ENCODE measurements around the gene PRR18. TPM values are rescaled to one million over a fixed set of nuclear protein-coding genes. Genes with fewer than 3 reads are reported as not detected.

Gene PRR18
- total and polyA plus RNA-seq, 2 of the 8 experiments (the other 6 are each of a cell fraction or from before 2014, with no cell fraction given), result 0.08 to 0.19 TPM

GRCh38 chr6:166334878-166335277 is 26.7 kb upstream of the PRR18 start:
- Histone ChIP-seq H3K79me2 (ENCODE audit: control insufficient read depth in 1 of 2, insufficient read depth in 2 of 2, low read length in 2 of 2) (peaks cover 19 to 99% of the 10 kb centered on the region in 2 experiments), H4K91ac (replicated peaks; ENCODE audit: insufficient read length, low read length) (no peak overlapping the region), H2BK20ac (ENCODE audit: low read length) (no peak overlapping the region), H2AFZ (ENCODE audit: low read length) (no peak overlapping the region), H3K23me2 (ENCODE audit: low read depth, low read length) (no peaks in the 10 kb centered on the region), H3K9ac (replicated peaks in 1 of 4; ENCODE audit: extremely low read depth in 1 of 4, low read depth in 3 of 4, low read length in 3 of 4) (no peak overlapping the region), H3K4me1 (replicated peaks in 1 of 4; ENCODE audit: control insufficient read depth in 3 of 4, insufficient read depth in 4 of 4, low read length in 3 of 4) (peaks cover 0 to 8% (median 2%) of the 10 kb centered on the region in 4 experiments; a peak in 2 of 7 replicates), H2BK12ac (ENCODE audit: low read depth, low read length) (no peak overlapping the region), H3K18ac (ENCODE audit: extremely low read depth, low read length) (no peak overlapping the region), H2BK120ac (replicated peaks; ENCODE audit: low read depth, low read length) (no peak overlapping the region), H3K27me3 (replicated peaks in 1 of 4; ENCODE audit: control insufficient read depth in 3 of 4, extremely low read depth in 1 of 4, insufficient read depth in 3 of 4, low read length in 3 of 4) (no peaks in the 10 kb centered on the region), H3K4me2 (ENCODE audit: insufficient read depth in 1 of 2, low read depth in 2 of 2, low read length in 2 of 2) (no peak overlapping the region), H2AK5ac (ENCODE audit: low read depth, low read length) (no peak overlapping the region; the same call in 1 of the 2 replicates), H3K23ac (ENCODE audit: insufficient read length) (no peak overlapping the region), H3K4me3 (ENCODE audit: extremely low read depth in 1 of 4, insufficient read depth in 2 of 4, low read depth in 3 of 4, low read length in 4 of 4) (no peak overlapping the region), H2BK15ac (ENCODE audit: low read length) (no peak overlapping the region), H3K79me1 (ENCODE audit: low read depth, low read length) (peaks cover 26% of the 10 kb centered on the region), H3K56ac (replicated peaks; ENCODE audit: insufficient read length, low read depth, low read length) (no peak overlapping the region), H2BK5ac (ENCODE audit: low read depth, low read length) (no peak overlapping the region), H3K14ac (ENCODE audit: insufficient read length) (no peak overlapping the region), H4K5ac (ENCODE audit: insufficient read length, low read depth, low read length) (no peak overlapping the region), H4K20me1 (replicated peaks in 1 of 2; ENCODE audit: control insufficient read depth in 1 of 2, insufficient read depth in 2 of 2, low read length in 2 of 2) (peaks cover 24 to 29% of the 10 kb centered on the region in 2 experiments), H3K27ac (ENCODE audit: low read depth, low read length) (no peak overlapping the region), H3K9me3 (ENCODE audit: insufficient read depth in 2 of 2, low read depth in 1 of 2, low read length in 1 of 2) (no peaks in the 10 kb centered on the region), H3K36me3 (ENCODE audit: control insufficient read depth in 2 of 4, insufficient read depth in 4 of 4, low read length in 3 of 4) (peaks cover 3 to 21% (median 4%) of the 10 kb centered on the region in 4 experiments; a peak in 3 of 8 replicates), H3K4ac (replicated peaks; ENCODE audit: insufficient read length, low read depth, low read length) (no peak overlapping the region), H4K8ac (ENCODE audit: extremely low read depth, insufficient read depth, low read length) (no peak overlapping the region)
- ChIA-PET POLR2A (ENCODE audit: partially characterized antibody) (interaction anchor here (1.4 to 2.2 kb wide), 2 partner anchors 7 to 9 kb away, joined by 4 to 6 read pairs; partner anchors contain the start of gene SFT2D1), CTCF (ENCODE audit: partially characterized antibody) (interaction anchor here (1.3 to 1.4 kb wide), 2 partner anchors 46 to 64 kb away, joined by 3 to 4 read pairs; no protein-coding TSS in a partner anchor)
- TF ChIP-seq KDM4A (IDR thresholded peaks at IDR 0.05; ENCODE audit: low read depth, low read length, severe bottlenecking), result no peak
- no peak for FAIRE-seq
- WGBS, 2 experiments (ENCODE audit: extremely low coverage in 1 of 2, insufficient coverage in 1 of 2, insufficient read length in 1 of 2, insufficient replicate concordance in 2 of 2, low coverage in 1 of 2, low lambda C conversion rate in 2 of 2, missing lambda C conversion rate in 1 of 2), result 91% methylated on average over 8 of the region's 8 CpGs; no CpG with 5 or more reads in 1 of the 2 experiments
- DNase-seq (ENCODE audit: low read depth in 1 of 2, low spot score in 2 of 2), result no peak

Measured in H1 (cell line).